HepG2 (cell line): ENCODE results near the gene AFAP1.

Source experiments
- FLYWCH1 ChIP-seq: sonication (generic); formaldehyde crosslinking; IDR thresholded peaks from 2 replicates; pipeline ENCODE4 v1.8.1; 2023; ENCODE audit warnings: mild to moderate bottlenecking, missing genetic modification reagents
- TF ChIP-seq, protein P1 (sequence below): sonication (generic); formaldehyde crosslinking; IDR thresholded peaks from 2 replicates; pipeline ENCODE4 v1.4.0; 2020; ENCODE audit warnings: missing genetic modification reagents

DNA sequence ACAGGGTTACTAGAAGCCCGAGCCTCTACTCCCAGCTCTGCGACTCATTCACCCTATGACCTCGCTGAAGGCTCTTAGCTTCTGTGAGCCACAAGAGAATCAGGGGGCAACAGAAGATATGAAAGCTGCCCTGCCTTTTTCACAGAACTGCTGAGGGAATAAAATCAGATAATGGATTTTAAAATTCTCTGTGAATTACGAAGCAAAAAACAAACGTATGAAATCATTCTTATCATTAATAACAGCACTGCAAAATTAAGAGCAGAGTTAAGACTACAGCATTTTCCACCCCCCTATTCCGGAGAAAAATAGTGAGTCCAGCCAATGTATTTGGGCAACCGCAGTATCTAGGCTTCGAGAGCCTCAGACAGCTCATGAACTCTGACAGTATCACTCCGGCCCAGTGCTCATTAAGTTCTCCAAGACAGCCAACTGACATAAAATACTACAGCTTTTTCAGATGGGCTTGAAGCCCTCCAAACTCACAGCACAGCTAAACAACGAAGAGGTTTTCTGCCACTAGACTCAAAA is 33.4 kb downstream of the AFAP1 start:
- no peak for TF ChIP-seq FLYWCH1 (CRISPR knock-in tag)
- TF ChIP-seq, protein P1, sequence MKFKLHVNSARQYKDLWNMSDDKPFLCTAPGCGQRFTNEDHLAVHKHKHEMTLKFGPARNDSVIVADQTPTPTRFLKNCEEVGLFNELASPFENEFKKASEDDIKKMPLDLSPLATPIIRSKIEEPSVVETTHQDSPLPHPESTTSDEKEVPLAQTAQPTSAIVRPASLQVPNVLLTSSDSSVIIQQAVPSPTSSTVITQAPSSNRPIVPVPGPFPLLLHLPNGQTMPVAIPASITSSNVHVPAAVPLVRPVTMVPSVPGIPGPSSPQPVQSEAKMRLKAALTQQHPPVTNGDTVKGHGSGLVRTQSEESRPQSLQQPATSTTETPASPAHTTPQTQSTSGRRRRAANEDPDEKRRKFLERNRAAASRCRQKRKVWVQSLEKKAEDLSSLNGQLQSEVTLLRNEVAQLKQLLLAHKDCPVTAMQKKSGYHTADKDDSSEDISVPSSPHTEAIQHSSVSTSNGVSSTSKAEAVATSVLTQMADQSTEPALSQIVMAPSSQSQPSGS (CRISPR knock-in tag) = no peak
